ENCODE data around the gene SGK2.

DNA sequence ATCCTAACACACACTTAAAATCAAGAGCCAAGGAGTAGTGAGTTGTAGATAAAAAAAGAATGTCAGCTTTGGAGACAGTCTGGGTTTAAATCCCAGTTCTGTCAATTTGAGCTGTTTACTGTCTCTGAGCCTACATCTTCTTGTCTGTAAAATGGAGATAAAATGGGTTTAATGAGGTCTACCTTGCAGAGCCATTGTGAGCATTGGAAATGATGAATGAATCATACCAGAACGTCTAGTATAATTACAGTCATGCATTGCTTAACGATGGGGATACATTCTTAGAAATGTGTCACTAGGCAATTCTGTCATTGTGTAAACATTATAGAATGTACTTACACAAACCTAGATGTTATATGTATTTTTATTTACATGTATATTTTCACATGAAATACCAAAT lies 17.6 kb upstream of the SGK2 start:
- TF ChIP-seq, protein P1, sequence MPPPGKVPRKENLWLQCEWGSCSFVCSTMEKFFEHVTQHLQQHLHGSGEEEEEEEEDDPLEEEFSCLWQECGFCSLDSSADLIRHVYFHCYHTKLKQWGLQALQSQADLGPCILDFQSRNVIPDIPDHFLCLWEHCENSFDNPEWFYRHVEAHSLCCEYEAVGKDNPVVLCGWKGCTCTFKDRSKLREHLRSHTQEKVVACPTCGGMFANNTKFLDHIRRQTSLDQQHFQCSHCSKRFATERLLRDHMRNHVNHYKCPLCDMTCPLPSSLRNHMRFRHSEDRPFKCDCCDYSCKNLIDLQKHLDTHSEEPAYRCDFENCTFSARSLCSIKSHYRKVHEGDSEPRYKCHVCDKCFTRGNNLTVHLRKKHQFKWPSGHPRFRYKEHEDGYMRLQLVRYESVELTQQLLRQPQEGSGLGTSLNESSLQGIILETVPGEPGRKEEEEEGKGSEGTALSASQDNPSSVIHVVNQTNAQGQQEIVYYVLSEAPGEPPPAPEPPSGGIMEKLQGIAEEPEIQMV (tag; conservative IDR thresholded peaks at IDR 0.05; ENCODE audit: low read depth) = no peak
- TF ChIP-seq, protein P2, sequence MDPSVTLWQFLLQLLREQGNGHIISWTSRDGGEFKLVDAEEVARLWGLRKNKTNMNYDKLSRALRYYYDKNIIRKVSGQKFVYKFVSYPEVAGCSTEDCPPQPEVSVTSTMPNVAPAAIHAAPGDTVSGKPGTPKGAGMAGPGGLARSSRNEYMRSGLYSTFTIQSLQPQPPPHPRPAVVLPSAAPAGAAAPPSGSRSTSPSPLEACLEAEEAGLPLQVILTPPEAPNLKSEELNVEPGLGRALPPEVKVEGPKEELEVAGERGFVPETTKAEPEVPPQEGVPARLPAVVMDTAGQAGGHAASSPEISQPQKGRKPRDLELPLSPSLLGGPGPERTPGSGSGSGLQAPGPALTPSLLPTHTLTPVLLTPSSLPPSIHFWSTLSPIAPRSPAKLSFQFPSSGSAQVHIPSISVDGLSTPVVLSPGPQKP (CRISPR knock-in tag; IDR thresholded peaks at IDR 0.05) = no peak
- no peak for TF ChIP-seq SIN3A (IDR thresholded peaks at IDR 0.05; ENCODE audit: borderline replicate concordance in 2 of 2, control insufficient read depth in 1 of 2, low read depth in 2 of 2, low read length in 2 of 2)
- TF ChIP-seq MYBL2 (IDR thresholded peaks at IDR 0.05; ENCODE audit: low read depth) = no peak
- no peak for TF ChIP-seq MYBL2 (CRISPR knock-in tag; IDR thresholded peaks at IDR 0.05; ENCODE audit: borderline replicate concordance)
- TF ChIP-seq BDP1 (IDR thresholded peaks at IDR 0.05; ENCODE audit: insufficient read depth, insufficient read length) = no peak
- TF ChIP-seq TCF7L2 (IDR thresholded peaks at IDR 0.05; ENCODE audit: low read depth, low read length) = no peak

Data from K562 (cell line).